GM19035 (cell line): ENCODE results near the gene MTX2.

ENCODE experiments used
- ATAC-seq: cut with Tn5 transposase; IDR thresholded peaks from one replicate; pipeline ENCODE4 v1.9.1; 2021; ENCODE audit not compliant: unreplicated experiment

MTX2 gene

GRCh38 chr2:176269319-176270099 lies at the start of gene MTX2:
Gene MTX2 (plus strand): TSS chr2:176269442. CDS start chr2:176269630, 188 bp downstream.
- peak; percentile 95 for ATAC-seq

- no peak for ATAC-seq
Measured at GRCh38 chr2:176227874-176228273, 41.4 kb upstream of the MTX2 start.

GRCh38 chr2:176234156-176234555 lies 35.1 kb upstream of the MTX2 start:
- no peak for ATAC-seq

GRCh38 chr2:176234940-176235339 lies 34.3 kb upstream of the MTX2 start:
- no peak for ATAC-seq

- no peak for ATAC-seq
Measured at GRCh38 chr2:176237456-176237855, 31.8 kb upstream of the MTX2 start.

- no peak for ATAC-seq
Measured at GRCh38 chr2:176239031-176239430, 30.2 kb upstream of the MTX2 start.

GRCh38 chr2:176240301-176240700 lies 28.9 kb upstream of the MTX2 start:
- ATAC-seq = no peak

- ATAC-seq = no peak
Measured at GRCh38 chr2:176242276-176242675, 27.0 kb upstream of the MTX2 start.

- no peak for ATAC-seq
Measured at GRCh38 chr2:176246331-176246730, 22.9 kb upstream of the MTX2 start.

- no peak for ATAC-seq
Measured at GRCh38 chr2:176247859-176248258, 21.4 kb upstream of the MTX2 start.

GRCh38 chr2:176251928-176252327 lies 17.3 kb upstream of the MTX2 start:
- no peak for ATAC-seq

GRCh38 chr2:176260689-176261088 lies 8.6 kb upstream of the MTX2 start:
- no peak for ATAC-seq

GRCh38 chr2:176261136-176261535 lies 8.1 kb upstream of the MTX2 start:
- no peak for ATAC-seq

GRCh38 chr2:176268976-176269318 lies 295 bp upstream of the MTX2 start:
- peak; percentile 27 for ATAC-seq

- ATAC-seq = no peak
Measured at GRCh38 chr2:176270100-176270750, 983 bp downstream of the MTX2 start.

GRCh38 chr2:176272870-176273459 lies 3.7 kb downstream of the MTX2 start:
- ATAC-seq = no peak

- no peak for ATAC-seq
Measured at GRCh38 chr2:176278927-176279326, 9.7 kb downstream of the MTX2 start.

- no peak for ATAC-seq
Measured at GRCh38 chr2:176280156-176280555, 10.9 kb downstream of the MTX2 start.

- no peak for ATAC-seq
Measured at GRCh38 chr2:176280867-176281658, 11.8 kb downstream of the MTX2 start.

- no peak for ATAC-seq
Measured at GRCh38 chr2:176283291-176284068, 14.2 kb downstream of the MTX2 start.
